GM04503 (cell line): ENCODE results near the gene CXCL6.

ENCODE experiments used
- DNase-seq: peaks from one replicate; pipeline ENCODE4 v3.0.0-alpha.2; 2012; ENCODE audit warnings: low read depth

The CXCL6 gene

DNA sequence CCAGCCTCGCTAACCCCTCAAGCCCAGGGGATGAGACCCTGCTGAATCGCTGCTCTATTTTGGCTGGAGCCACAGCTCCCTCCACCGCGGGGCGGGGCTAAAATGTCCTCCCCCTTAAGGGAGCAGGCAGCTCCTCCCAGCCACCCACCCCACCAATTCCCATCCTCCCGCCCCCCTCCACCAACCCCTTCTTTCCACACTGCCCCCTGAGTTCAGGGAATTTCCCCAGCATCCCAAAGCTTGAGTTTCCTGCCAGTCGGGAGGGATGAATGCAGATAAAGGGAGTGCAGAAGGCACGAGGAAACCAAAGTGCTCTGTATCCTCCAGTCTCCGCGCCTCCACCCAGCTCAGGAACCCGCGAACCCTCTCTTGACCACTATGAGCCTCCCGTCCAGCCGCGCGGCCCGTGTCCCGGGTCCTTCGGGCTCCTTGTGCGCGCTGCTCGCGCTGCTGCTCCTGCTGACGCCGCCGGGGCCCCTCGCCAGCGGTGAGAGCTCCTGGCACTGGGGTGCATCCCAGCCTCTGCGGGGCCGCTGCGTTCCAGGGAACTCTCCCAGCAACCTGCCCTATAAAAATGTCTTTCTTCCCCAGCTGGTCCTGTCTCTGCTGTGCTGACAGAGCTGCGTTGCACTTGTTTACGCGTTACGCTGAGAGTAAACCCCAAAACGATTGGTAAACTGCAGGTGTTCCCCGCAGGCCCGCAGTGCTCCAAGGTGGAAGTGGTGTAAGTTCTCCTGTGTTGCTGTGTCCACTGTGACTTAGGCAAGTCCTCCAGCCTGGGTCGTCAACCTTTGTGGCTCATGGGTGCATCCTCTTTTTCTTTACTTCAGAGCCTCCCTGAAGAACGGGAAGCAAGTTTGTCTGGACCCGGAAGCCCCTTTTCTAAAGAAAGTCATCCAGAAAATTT, at the start of gene CXCL6:
TSS of gene CXCL6 (plus strand) at position 306 of the 907 bp plus-strand sequence. CDS start at position 379, 73 bp downstream.
- no peak for DNase-seq

GRCh38 chr4:73788411-73788810, 48.1 kb upstream of the CXCL6 start:
- DNase-seq = no peak

GRCh38 chr4:73798842-73799241, 37.6 kb upstream of the CXCL6 start:
- no peak for DNase-seq

DNA sequence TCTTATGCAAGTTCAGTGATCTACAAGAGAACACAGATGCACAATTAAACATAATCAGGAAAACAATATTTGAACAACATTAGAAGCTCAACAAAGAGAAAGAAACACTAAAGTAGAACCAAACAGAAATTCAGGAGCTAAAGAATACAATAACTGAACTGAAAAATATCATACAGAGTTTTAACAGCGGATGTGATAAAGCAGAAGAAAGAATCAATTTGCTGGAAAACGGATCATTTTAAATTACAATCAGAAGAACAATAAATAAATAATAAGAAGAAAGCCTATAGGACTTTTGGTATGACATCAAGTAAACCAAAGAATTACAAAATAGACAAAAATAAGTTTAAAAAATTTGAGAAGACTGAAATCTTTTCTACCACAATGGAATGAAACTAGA, 36.3 kb upstream of the CXCL6 start:
- DNase-seq = no peak

- no peak for DNase-seq
Observed at GRCh38 chr4:73801692-73802091, 34.8 kb upstream of the CXCL6 start.

DNA sequence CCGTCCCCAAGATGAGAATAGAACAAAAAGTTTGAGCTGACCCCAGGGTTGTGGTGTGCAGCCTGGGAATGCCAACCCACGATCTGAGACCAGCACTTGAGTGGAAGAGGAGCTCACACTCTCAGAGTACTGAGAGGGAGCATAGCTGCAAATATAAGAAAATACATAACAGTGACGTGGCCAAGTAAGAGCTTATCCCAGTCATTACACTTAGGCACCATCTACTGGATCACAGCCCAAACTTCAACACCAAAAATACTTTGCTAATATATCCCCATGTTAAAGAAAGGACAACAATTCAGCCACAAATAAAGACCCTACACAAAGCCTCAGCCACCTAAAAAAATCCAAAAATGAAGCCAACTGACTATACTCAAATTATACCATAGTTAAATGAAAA, 33.3 kb upstream of the CXCL6 start:
- no peak for DNase-seq

DNA sequence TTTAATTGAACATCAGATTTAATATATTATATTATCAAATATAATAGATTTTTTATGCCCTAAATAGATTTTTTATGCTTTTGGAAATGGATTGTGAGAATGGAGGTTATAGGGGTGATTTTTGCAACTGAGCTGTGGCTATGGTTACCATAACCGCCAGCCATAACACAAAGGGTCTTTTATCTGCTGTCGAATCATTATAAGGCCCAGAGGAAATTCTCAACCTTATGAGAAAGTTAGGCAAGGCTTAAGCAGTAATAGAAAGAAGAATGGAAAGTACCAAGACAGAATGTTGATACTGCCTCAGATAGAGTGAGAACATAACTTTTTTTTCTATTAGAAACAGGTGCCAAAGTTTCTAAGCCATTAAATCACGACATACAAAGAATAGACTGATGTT, 26.3 kb upstream of the CXCL6 start:
- no peak for DNase-seq

- DNase-seq = no peak
Observed at GRCh38 chr4:73811841-73812240, 24.6 kb upstream of the CXCL6 start.

DNA sequence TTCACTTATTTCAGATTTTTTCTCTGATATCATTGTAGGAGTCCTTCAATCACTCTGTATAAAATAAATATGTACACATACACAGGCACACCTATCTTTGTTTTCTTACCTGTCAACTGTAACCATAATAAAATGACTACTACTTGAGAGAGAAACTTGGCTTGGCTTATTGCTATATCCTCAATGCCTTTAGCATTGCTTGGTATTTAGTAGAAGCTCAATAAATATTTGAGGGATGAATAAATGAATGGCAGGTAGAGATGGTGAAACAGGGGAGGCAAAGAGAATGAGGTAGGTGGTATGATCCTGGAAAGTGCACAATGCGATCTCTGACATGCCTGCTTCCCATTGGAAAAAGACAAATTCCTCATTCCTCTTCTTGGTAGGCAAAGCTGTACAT, 21.8 kb upstream of the CXCL6 start:
- DNase-seq = no peak

DNA sequence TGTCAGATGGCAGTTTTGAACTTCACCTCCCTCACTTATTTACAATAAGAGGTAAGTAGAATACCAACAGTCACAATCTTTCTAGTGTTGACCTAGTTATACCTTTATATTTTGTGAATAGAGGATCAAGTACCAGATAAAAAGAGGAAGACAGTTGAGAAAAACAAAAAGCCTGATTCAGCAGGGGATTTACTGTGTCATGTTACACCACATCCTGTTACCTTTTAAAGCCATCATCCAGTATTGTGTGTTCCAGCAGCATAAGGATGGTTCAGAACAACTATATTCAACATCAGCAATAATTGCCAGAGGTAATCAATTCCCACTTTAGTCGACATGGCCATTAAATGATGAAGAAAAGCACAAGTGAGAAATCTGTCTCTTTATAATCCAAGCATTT, 21.3 kb upstream of the CXCL6 start:
- DNase-seq = no peak

GRCh38 chr4:73816814-73817213, 19.7 kb upstream of the CXCL6 start:
- peak; percentile 31 for DNase-seq

DNA sequence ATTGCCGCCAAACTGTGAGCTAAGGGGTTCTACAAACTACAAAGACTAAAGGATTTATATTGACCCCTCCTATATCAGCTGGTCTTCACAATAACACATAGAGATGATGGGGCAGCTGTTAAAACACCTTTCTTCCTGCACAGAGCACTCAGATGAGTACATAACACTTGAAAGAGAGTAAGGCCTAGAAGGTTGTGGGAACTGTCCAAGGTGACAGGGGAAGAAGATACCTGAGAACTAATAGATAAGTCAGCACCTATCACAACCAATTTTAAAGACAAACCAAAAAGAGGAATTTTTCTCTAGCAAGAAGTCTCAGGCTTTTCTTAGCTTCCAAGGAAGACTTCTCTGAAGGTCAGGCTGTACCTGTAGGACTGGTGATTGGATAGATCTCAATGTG, 19.1 kb upstream of the CXCL6 start:
- no peak for DNase-seq

- no peak for DNase-seq
Observed at GRCh38 chr4:73821325-73821724, 15.2 kb upstream of the CXCL6 start.

DNA sequence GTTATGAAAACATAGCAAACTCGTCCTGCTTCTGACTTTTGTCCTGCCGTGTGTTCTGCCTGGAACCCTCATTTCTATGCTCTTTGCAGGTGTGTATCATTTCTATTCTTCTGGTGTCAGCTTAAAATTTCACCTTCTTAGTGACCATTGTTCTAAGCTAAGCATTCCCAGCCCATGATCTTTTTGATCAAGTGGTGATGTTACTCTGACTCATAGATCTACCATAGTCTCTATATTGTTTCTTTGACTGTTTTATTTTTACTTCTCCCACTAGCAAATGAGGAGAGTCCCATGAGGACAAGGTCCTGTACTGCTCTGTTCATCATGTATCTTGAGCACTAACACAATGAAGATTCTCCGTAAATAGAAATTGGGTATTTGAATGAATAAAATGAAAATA, 14.1 kb upstream of the CXCL6 start:
- DNase-seq = no peak

GRCh38 chr4:73822812-73823504, 13.5 kb upstream of the CXCL6 start:
- DNase-seq = no peak

- no peak for DNase-seq
Observed at GRCh38 chr4:73823760-73824159, 12.7 kb upstream of the CXCL6 start.

DNA sequence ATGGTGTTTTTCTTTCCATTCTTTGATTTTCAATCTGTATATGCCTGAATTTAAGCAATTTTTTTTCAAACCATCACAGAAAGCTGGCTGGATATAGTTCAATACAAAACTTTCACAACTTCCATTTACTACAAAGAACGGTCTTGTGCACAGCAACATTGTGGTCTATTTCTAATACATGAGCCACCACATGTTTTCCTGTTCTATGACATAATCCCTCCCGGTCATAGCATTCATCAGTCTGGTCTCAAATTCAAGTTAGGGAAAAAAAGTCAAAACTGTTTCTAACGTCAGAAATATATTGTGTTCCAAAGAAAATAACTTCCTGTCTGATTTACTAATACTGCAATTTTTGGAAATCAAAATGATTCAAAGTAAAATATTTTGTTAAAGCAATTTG, 7.5 kb upstream of the CXCL6 start:
- DNase-seq = no peak

- DNase-seq = peak; percentile 27
Observed at GRCh38 chr4:73831569-73831968, 4.9 kb upstream of the CXCL6 start.

- peak; percentile 18 for DNase-seq
Observed at GRCh38 chr4:73832651-73833237, 3.7 kb upstream of the CXCL6 start.

DNA sequence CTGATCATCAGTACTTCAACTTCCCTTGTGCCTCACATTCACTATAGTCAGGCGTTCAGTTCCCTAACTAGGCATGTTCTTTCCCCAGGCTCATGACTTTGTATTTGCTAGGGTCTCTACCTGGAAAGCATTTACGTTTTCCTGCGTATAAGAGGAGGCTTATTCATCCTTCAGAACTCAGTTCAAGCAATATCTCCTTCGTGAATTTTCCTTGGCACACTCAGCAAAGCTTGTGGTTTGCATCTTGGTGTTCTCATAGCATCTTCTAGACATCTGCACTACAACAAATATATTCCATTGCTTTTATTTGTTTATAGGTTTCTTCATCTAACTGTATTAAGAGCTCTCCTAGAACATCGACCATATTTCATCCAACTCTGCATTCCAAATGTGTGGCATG, 2.6 kb downstream of the CXCL6 start:
- DNase-seq = no peak

DNA sequence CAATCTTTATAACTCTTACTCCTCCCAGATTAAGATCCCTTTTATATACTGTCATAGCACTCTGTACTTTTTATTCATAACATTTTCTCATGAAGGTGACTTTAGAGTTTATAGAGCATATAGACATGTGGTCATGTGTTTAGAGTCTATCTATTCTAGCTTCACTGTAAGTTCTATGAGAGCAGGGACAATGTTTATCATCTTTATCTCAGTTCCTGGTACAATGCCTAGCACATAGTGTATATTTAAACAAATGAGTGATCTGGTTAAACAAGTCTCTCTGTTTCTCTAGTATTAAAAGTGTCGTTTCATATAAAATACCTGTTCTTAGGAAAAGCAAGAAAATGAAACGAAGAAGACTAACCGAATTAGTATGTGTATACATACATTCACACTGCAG, 3.2 kb downstream of the CXCL6 start:
- no peak for DNase-seq

DNA sequence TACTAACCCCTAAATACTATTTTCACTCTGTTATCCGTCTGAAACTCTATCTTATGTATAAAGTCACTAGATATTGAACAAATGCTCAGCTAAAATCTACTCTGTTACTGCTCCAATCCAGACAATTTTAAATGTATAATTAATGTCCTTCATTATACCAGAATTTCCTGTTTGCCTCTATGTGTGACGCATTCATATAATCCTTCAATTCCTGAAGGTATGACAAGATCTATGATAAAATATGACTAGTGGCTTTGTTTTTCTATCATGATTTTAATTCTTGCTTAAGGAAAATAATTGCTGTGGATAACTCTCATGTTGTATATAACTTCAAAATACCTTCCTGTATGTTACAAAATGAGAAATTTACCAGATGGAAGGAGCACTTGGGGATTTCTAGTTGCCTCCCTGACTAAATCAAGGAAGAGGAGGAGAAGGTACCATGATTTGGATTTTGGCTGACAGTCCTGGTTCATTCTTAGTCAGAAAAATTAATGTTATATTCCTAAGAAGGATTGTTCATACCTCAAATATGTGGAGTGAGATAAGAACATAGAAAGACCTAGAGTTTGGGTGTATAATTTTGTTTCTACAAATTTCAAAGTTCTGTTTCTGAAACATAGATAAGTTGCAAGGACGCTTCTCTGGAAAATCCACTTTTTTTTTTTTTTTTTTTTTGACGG, 4.9 kb downstream of the CXCL6 start:
- DNase-seq = no peak

DNA sequence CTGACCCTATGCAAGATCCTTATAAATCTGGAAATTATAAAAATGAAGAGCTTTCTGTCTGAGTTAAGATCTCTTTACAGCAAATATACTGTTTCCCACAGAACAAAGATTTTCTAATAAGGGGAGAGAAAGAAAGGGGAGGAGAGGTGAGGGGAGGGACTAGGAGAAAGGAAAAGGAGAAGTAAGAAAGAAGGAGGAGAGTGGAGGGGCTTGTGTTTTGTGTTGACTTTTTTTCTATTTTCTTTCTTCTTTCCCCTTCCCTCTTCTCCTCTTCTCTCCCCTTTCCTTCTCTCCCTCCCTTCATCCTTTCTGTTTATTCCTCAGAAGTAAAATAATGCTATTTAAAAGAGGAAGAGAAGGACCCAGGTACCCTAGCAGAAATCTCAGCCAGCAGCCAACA, 6.2 kb downstream of the CXCL6 start:
- DNase-seq = no peak
